GM12872 (cell line): ENCODE data around the gene TPRA1.

Source experiments
- TF ChIP-seq, protein P1 (sequence below): IDR thresholded peaks from 3 replicates; pipeline ENCODE4 v1.5.1; 2011; ENCODE audit warnings: low read depth, mild to moderate bottlenecking, low read length, moderate library complexity; ENCODE audit not compliant: insufficient read depth

TPRA1 gene

DNA sequence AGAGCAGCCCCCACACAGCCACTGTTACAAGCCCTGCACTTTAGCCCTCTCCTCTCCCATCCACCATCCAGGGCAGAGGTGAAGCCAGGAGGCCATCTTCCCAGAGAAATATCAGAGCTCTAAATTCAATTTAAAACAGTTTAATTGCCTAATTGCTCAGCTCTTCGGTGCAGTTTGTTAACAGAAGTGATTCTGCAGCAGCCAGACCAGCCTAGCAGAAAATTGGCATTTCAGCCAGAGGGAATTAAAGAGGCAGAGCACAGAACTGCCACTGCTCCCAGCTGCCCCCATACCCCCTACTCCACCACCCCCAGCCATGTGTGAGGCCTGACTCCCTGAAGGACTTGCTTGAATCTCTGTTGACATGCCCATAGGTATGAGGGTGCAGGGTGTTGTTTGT, 38.5 kb downstream of the TPRA1 start:
- TF ChIP-seq, protein P1, sequence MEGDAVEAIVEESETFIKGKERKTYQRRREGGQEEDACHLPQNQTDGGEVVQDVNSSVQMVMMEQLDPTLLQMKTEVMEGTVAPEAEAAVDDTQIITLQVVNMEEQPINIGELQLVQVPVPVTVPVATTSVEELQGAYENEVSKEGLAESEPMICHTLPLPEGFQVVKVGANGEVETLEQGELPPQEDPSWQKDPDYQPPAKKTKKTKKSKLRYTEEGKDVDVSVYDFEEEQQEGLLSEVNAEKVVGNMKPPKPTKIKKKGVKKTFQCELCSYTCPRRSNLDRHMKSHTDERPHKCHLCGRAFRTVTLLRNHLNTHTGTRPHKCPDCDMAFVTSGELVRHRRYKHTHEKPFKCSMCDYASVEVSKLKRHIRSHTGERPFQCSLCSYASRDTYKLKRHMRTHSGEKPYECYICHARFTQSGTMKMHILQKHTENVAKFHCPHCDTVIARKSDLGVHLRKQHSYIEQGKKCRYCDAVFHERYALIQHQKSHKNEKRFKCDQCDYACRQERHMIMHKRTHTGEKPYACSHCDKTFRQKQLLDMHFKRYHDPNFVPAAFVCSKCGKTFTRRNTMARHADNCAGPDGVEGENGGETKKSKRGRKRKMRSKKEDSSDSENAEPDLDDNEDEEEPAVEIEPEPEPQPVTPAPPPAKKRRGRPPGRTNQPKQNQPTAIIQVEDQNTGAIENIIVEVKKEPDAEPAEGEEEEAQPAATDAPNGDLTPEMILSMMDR: no peak

DNA sequence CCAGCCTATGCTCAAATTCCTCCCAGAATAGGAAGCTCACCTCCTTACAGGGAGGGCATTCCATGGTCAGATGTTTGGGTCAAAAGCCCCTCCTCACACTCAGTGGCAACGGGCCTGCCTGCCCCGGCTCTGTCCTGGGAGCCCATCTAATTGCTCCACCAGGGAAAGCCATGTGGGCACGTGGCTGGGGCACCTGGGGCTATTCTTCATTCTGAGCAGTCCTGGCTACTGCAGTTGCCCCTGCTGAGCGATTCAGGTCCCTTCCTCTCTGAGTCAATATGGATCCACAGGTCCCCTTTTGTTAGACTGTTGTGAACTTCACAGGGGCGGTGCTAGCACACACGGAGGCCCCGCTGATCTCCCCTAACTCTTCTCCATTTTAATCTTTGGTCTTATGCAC, 39.4 kb downstream of the TPRA1 start:
- TF ChIP-seq, protein P1: no peak

DNA sequence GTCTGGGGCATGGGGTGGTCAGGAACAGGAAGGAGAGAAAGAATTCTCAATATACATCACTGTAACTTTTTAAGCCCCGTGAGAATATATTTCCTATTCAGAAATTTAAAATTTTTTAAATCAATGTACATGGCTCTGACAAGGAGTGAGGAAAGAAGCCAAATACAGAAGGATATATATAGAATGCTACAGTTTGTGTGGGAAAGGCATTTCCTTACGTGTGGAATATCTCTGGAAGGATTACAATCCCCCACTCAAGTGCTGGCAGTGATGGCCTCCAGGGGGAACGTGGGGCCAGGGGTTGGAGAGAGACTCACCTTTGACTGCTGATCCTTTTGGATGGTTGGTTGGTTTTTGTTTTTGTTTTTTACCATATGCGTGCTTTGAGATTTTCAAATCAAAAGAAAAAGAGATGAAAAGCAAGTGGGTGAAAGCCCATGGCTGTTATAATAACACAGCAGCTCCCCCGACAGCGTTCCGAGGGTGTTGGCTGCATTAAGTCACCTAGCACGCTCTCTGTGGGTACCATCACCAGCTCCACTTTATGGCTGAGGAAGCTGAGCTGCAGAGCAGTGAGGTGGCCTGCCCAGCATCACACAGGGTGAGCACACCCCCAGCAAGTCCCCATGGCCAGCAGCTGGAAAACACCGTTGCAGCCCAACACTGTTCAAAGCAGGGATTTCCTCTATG, 39.9 kb downstream of the TPRA1 start:
- TF ChIP-seq, protein P1: no peak

DNA sequence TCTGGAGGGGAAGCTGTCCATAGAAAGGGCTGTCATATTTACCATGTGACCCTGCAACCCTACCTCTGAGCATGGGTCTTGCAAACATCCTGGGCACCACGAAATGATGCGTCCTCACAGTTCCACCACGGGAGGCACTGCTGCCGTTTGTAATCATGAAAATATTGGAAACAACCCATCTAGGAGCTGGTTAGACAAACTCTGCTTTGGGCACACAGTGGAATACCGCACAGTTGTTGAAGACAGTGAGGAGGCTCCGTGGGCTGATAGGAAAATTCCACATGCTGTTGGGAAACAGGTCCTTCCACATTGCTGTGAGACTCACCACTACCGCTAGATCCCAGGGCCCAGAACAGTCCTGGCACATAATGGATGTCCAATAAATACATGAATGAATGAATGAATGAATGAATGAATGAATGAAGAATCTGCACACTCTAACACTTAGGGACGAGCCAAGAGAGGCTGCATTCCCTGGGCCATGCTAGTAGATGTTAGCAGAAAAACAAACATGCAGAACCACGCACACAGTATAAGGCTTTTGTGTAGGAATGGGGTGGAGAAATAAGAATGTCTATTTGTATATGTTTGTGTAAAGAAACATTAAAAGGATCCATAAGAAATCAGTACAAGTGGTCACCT, 40.6 kb downstream of the TPRA1 start:
- TF ChIP-seq, protein P1: no peak

DNA sequence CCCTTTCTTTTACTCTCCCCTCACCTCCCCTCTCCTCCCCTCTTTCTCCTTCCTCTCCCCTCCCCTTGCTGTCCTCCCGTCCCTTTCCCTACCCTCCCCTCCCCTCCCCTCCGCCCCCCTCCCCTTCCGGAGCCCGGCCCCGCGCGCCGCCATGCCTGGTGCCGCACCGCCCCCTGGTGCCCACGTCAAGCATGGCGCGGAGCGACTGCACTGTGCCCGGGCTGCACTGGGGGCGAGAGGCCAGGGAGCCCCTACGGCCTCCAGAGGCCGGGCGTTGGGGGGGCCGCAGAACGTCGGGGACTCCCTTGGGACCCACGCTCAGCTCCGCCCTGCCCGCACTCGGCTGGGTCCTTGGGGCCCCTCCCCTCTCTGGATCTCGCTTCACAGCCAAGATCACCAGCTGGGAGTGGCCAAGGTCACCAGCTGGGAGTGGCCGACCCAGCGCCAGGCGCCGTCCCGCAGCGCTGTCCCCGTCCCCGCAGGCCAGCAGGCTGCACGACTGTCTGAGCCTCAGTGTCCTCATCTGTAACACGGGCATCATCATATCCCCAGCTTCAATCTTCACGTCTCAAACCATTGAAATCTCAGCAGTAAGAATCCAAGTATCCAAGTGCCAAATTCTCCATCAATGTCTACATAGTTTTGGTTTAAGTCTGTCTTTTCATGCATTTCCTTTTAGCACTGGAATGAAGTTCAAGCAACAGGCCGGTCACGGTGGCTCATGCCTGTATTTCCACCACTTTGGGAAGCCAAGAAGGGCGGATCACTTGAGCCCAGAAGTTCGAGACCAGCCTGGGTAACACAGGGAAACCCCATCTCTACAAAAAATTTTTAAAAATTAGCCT, 42.5 kb downstream of the TPRA1 start:
- TF ChIP-seq, protein P1: peak; percentile 63; the same call in 2 of the 3 replicates

- TF ChIP-seq, protein P1: no peak
Observed at GRCh38 chr3:127546970-127547733, 43.4 kb downstream of the TPRA1 start.

DNA sequence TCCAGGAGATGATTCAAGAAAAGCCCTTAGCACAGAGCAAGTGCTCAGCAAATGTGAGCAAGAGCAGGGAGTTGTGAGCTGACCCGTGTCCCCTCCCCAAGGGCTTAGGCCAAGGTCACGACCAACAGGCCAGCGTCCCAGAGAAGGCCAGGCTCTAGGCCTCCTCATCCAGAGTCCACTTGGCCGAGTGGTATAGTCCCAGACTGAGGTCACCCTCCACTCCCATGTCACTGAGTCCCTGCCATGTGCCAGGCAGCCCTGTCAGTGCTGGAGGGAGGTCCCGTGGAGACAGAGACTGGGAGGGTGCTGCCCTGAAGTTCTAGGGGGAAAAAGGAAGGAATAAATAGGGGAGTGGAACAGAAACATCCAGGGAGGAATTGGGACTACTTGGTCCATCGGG, 44.0 kb downstream of the TPRA1 start:
- TF ChIP-seq, protein P1: no peak
